DND-41 (cell line): Measurements from ENCODE around the gene PELI2.

ENCODE experiments used
- CTCF ChIP-seq: IDR thresholded peaks from 2 replicates; pipeline ENCODE4 v1.5.1; 2012; ENCODE audit warnings: borderline replicate concordance, low read length, moderate library complexity, mild to moderate bottlenecking; ENCODE audit not compliant: poor library complexity, severe bottlenecking; ENCODE audit errors: extremely low read depth
- EZH2 ChIP-seq: IDR thresholded peaks from 3 replicates; pipeline ENCODE4 v1.6.1; 2012; ENCODE audit warnings: borderline replicate concordance, low read depth, mild to moderate bottlenecking, moderate library complexity, low read length, inconsistent platforms; ENCODE audit not compliant: severe bottlenecking

- no peak for TF ChIP-seq EZH2
- TF ChIP-seq CTCF, result no peak
These were observed 71.1 kb downstream of the PELI2 start for GRCh38 chr14:56189307-56189706.
